ENCODE measurements around the gene ZNF521.

ZNF521 gene

DNA sequence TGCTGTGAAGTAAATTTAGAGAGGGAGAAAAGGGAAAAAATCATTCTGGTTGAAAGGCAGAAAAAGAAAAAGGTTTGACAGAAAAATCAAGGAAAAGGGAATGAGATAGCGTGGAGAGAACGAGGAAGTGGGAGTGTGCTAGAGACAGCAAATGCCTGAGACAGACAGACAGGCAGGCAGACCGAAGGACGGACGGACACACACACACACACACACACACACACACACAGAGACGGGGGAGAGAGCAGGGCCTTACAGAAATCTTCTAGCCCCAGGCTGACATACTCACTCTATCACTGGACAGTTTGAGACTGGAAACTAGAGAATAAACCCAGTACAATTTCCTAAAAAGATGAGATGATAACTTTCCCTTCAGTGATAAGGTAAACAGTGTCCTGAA is 238.4 kb downstream of the ZNF521 start:
- DNase-seq = no peak

DNA sequence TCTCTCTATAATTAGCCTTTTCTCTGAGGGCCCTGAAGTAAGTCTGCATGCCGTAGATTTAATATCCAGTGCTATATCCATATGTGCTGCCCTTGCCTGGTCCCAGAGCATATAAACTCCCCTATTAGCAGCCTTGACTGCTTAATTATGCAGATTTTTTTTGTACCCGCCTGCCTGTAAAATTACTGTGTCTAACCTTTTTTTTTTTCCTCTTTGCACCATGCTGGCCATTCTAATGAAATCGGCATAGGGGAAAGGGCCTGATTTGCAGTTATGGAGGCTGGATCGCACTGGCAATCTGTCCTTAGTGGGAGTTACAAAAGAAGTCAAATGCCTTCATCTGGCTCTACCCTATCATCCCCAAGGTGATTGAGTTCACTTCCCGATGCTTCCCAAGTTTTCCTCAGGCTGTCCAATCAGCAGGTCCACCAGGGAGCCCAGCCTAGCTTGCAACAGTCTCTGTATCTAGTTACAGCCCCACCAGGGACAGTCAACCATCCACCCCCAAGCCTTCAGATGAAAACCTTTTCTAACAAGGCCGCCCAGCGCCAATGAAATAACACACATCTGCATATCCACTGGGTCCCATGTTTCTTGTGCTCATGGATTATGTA is 239.0 kb downstream of the ZNF521 start:
- no peak for DNase-seq

DNA sequence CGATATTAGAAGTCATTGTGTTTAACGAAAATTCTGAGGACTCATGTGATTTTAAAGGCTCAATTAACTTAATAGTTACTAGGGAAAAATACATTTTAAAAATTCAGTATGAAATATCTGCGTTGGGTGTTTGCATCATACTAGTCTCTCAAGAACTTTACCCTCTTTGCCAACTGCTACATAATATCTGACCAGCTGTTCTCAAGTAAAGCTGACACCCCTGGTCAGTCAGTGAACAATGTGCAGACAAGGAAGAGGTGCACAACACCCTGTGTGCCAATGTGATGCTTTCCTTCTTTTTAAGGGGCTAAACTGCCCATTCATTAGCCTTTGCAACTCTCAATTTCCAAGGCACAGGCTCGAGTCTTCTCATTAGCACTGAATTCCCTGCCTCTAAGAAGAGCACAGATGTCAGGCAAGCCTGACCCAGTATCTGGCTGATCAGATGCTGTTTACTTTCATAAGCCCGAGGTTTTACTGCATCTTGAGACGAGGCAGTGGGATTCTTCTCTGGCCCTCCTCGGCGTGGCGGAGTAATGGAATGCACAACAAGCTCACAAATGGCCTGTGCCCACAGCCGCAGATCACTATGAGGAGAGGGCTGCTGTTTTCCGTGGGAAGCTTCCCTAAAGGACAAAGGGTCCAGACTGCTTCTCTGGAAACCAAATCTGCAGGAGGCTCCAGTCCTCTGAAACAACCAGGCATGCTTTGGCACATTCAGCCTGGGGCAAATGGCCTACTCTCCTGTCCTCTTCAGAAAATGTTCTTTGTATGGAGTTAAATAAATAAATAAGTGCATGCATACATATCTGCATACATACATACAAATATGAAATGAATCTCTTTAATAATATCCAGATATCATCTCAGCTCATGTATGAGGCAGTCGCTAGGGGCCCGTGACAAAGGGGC is 240.3 kb downstream of the ZNF521 start:
- DNase-seq = no peak

DNA sequence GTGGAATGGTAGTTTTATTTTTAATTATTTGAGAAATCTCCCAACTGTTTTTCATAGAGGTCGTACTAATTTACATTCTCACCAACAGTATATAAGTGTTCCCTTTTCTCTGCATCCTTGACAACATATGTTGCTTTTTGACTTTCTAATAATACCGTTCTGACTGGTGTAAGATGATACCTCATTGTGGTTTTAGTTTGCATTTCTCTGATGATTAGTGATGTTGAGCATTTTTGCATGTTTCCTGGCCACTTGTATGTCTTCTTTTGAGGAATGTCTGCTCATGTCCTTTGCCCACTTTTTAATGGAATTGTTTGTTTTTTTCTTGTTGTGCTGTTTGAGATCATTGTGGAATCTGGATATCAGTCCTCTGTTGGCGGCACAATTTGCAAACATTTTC is 242.5 kb downstream of the ZNF521 start:
- DNase-seq = no peak

DNA sequence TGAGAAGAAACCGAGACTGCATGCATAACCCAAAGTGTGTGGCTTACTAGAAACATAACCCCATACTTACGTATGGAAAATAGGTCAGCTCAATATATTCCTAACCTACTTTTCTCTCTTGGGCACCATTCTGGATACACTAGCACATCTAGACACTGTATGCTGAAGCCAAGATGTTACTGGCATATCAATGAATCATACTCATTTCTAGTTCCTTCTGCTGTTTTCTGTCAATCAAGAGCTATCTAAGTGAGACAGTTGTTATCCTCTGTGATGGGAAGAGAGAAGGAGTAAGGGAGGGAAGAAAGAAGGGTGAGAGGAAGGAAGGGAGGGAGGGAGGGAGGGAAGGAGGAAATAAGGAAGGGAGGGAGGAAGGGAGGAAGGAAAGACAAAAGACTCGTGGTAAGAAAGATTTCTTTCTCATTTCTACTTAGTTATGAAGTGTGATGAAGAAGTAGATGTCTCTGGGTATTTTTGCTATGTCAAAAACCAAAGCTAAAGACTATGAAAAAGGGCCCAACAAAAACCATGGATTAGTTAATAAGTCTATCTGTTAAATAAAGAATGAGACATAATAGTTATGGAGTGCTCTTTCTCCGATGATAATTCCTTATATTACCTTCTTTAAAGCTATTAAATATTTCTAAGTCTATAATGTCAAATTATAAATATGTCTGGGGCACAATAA is 248.4 kb downstream of the ZNF521 start:
- no peak for DNase-seq

DNA sequence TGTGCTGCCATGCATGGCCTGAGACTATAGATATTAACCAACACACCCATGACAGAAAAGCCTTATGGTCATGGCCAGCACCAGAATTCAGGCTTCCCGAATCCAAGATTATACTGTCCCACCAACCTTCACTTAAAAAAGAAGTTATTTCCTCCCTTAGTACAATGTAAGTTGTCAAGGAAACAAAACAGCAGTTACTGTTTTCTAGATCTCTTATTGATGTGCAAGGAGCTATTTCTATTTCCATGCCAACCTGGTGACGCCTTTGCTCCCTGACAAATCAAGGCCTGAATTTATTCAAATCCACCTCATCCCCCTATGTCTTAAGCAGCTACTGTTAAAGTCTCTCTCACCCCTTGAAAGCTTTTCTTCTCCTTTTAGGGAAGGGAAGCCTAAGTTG is 249.3 kb downstream of the ZNF521 start:
- DNase-seq = no peak

DNA sequence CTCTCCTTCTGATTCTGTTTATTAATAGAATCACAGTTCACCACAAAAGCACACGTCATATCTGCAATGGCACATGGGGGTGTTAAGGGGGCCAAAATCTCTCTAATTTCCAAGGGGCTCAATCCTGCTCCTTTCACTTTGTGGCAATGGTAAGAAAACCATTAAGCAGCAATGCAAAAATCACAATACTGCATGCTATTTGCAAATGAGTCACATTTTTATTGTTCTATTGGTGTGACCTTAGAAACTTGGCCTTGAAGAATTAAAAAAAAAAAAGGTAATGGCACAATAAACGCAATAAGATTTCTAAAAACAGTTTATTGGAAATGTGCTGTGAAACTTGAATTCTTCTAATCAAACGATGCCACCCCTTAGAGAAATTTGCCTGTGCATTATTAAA is 251.5 kb downstream of the ZNF521 start:
- no peak for DNase-seq

DNA sequence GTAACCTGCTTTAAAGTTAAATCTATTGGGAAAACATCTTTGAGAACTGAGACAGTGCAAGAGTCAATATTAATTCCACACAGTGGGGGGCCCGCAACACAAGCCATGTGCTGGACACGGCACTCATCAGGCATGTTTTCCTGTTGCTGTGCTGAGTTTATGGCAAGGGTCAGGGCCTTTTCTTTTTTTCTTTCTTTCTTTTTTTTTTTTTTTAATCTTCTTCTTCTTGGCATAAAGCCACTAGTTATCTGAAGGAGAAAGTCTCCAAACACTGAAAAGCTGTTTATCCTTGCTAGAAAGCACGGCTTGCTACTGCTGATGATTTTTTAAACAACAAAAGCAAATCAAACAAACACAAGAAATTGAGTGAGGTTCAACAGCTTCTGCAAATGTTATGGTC is 252.1 kb downstream of the ZNF521 start:
- no peak for DNase-seq

DNA sequence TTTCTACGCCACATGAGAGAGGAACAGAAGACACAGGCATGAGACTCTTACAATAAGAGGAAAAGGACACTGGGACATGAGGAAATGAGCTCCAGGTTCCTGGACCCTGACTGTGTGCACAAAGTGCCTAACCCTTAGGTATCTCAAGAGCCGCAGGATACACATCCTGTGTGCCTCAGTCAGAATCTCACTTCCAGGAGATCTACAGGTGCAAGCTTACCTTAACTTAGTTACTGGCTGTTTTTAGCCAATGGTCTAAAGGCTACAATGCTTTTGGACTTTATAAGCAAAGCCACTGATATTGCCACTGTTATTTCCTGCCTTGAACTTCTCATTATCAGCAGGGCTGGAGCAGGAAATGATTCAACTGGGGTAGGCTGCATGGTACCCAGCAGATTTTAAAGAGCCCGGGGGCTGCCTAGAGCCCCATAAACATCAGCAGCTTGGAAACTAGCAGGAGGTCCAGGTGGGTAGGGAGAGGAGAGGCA is 254.4 kb downstream of the ZNF521 start:
- no peak for DNase-seq

DNA sequence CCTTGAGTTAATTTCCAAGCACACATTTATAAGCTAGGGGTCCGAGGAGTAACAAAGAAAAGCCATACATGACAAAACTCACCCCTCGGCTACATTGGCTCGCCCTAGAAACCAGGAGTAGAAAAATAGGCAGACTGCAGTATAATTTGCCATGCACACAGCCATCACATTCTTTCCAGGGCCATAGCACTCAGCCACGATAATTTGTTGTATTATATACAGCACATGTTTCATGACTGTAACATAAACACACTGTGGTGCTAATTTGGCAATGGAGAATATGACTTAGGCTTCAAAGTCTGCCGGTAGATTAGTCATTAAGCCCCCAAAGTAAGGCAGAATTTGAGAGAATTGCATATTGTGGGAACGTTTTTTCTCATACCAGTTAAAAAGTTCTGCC is 254.9 kb downstream of the ZNF521 start:
- DNase-seq = no peak

DNA sequence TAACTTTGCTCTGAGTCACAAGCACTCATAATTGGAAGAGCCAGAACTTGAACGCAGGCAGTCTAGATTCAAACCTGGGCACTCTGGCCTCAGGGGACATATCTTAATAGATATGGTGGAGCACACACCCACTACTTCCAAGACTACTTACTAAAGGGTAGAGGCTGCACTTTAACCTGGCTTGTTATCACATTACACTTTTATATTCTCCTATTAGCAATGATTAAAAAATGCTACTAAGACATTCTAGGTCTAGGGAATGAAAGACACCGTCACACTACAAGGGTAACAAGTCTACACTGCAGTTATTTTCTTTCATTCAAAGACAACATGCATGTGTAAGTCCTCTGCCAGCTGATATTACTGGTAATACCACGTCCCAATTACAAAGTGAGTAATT is 258.8 kb downstream of the ZNF521 start:
- no peak for DNase-seq

DNA sequence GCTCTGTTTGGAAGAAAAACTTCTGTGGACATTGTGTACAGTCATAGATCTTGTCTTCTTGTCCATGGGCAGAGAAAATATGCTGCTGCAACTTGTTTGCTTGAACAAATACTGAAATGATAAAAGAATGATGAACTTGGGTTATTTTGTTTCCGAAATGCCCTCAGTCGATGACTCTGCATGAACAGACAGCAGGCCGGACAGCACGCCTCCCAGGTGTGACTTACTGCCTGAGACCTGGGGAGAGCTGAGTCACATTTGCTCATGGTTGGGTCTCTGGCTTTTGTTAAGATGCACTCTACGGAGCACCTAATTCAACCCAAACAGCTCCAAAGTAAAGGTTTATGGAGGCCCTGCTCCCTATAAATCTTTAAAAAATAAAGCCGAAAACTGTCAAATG is 262.5 kb downstream of the ZNF521 start:
- DNase-seq = no peak

DNA sequence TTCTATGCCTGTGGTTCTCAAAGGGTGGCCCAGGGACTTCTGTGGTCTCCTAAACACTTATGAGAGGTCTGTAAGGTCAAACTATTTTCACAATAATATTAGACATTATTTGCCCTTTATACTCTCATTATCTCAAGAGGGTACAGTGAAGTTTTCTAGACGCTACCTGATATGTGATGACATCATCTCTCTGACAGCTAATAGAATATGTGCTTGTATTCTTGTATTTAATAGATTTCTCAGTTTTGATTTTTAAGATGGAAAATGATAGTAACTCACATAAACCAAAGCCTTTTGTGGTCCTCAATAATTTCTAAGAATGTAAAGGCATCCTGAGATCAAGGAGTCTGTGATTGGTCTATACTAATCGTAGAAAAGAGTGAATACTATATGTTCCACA is 265.1 kb downstream of the ZNF521 start:
- no peak for DNase-seq

DNA sequence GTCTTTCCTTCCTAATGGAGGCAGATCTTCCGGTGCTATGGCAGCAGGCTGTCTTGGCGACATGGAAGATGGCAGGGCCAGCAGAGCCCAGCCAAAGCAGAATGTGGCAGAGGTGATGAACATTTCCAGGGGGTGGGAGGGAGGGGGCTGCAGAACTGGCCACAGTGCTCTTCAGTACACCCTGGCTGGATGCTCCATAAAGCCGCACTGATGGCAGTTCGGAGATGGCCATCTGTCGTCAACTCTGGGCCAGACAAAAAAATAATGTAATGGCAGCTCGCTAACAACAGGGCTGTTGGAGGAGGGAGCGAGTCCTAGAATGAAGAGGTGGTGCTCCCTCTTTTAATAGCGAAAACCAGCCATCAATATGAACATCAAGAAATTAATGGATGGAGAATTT is 271.0 kb downstream of the ZNF521 start:
- DNase-seq = no peak

DNA sequence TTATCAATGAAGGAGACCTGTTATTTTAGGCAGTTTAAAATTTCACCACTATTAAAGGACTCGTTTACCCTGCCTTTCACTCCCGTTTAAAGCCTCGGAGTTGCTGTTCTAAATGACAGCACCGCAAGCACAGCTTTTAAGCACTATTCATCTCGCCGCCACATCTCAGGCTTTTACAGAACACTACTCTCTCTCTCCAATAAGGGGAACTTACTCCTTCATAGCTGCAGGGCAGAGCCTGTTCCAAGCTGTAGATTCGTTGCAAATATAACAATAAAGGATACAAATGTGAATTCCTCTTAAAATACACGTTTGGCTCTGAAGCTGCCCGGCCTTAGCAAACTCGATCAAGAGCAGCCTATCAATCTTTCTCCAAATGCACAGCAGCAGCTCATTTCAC is 271.8 kb downstream of the ZNF521 start:
- DNase-seq = no peak

DNA sequence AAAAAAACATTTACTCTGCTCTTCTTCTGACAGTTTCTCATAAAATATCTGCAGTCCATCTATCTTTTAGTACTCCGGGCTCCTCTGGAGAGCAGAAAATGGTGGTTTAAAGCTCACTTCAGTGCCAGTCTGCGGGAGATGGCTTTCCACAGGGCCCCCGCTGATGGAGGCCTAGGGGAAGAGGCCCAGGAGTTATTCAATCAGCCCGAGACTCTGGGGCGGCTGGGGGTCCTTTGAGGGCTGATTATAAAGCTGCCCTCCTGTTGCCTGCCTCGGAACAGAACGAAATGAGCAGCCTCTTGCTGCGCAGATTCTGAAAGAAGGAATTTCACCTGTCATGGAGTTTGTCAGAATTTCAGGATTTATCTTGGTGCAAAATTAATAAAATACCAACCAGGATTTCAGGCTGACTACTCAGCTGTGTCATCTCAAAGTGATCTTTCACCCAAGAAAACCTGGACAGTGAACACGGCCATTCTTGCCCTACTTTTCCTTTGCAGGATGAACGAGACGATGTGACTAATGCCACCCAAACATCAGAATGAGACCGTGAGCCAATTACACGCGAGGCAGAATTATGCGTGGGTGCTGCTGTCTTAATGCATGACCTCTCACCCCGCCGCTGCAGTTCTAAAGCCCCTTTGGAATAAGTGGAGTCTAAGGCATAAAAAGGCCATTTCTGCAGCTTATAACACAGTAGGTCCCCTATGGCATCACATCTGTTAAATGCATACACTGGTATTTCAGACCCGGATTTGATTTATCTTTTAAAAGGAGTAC is 273.8 kb downstream of the ZNF521 start:
- DNase-seq = no peak

DNA sequence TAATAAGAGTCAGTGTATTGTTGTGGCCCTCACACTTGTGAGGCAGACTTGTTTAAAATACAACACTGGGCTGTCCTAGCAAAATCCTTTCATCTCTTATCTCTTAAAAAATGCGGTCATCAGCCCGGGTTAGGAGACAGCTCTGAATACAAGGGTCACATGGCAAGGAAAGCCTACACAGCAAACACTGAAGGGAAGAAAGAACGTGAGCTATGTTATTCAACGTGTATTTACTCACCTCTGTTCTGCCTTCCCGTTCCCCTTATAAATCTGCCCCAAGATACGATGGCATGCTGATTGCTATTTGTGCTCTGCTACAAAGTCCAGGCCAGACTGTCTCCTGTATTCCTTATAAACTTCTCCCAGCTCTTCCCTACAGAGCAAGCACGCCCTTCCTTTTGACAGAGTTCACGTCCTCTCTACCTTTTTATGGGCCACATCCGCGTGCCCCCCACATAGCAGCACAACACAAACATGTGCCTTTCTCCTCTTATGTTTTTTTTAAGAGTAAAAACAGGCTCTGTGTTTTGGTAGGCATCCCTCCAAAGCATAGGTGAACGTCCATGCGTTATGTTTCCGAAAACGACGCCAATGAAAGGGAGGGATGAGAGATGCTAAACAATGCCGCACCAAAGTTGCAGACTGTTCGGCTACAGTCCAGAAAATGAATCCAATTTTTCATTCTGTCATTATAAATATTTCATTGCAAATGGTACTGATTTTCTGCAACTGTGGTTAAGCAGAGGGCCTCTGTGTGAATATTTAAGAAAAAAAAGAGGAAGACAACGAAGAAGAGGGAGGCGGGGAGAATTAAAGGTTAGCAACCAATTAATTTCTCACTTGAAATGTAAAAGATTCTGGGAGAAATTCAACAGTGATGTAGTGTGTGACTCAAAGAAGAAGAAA is 274.7 kb downstream of the ZNF521 start:
- DNase-seq = no peak

DNA sequence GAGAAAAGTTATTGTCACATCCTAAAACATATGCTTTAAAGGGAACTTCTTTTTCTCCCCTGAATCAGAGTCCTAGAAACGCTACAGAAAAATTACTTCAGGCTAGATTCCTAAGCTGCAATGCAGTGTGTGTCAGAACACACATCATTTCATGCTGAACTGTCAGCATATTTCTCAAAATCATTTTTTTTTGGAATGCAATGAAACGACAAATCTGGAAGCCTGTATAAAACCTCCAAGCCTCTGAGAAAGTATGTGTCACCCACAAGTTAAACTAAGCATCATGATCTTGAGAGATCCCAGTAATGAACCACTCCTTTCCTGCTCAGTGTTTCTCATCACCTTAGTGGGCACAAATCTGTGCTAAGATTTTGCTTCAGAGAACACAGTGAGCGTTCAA is 276.2 kb downstream of the ZNF521 start:
- DNase-seq = no peak

DNA sequence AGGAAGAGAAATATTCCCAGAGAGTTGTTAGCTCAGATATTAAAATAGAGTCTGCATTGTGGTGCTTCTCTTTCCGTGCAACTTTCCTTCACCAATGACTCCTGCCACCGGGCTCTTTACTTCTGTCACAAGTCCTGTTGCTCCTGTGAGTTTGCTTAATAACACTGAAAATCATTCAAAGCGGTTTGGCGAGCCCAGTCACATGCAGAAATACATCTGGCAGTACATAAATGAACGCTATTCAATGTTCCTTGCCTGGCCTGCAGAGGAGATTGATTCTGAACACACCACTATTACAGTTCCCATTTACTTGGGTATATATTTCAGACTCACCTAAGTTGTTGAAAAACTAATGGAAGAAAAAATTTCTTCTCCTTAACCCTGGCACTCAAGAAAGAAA is 276.6 kb downstream of the ZNF521 start:
- DNase-seq = no peak

DNA sequence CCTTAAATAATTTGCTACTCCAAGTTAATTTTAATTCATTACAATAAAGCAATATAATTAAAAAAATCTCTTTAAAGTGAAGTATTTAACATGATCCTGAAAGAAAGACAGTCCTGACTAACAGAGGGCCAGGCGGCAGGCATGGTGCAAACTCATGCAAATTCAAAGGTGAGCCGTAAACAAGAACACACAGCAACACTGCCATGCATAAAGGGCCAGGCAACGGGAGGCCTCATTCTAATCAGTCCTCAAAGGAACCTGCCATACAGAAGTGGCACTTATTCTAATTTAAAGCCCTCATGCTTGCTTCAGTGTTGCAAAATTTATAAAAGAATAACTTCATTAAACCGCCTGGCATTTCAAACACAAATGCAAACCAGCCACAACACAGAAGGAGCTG is 277.0 kb downstream of the ZNF521 start:
- DNase-seq = no peak

DNA sequence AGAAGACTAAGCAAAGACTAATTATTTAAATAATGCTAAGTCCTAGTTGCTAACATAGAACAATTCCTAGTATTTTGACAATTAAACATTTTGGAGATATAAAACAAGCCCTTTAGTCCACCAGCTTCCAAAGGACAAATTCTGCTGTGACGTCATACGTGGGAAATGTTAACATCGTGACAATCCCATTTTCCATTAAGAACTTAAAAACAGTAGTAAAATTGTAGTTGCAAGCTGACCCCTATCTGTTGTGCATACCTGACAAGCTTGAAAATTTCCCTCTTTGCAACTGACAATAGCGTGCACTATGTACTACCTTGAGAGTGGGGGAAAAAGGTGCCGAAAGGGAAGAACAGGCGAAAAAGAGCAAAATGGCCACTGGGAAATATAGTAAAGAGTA is 279.8 kb downstream of the ZNF521 start:
- no peak for DNase-seq
